T-helper 17 cell (primary cell): ENCODE results near the gene MEIS1. TPM values are rescaled to one million over a fixed set of nuclear protein-coding genes. Genes with fewer than 3 reads are reported as not detected.

Experiments used
- ATAC-seq: fragments of 150-1000 bp; cut with Tn5 transposase; 2 replicates; pipeline ENCODE4 v1.10.0; 2021; ENCODE audit warnings: mild to moderate bottlenecking, moderate library complexity
- DNase-seq, 3 donors: peaks; one replicate each; pipeline versions ENCODE4 v3.0.0 to v3.0.0-alpha.2; 2020 to 2021
- H3K9me3 ChIP-seq: one replicate; pipeline ENCODE4 v1.7.0; 2013; ENCODE audit warnings: low read length, mild to moderate bottlenecking; ENCODE audit not compliant: control insufficient read depth, poor library complexity, severe bottlenecking
- H3K27ac Mint-ChIP-seq: one replicate; pipeline ENCODE4 v1.8.0; 2022; ENCODE audit warnings: mild to moderate bottlenecking, moderate library complexity, mixed read lengths
- H3K27me3 Mint-ChIP-seq: one replicate; pipeline ENCODE4 v1.8.0; 2022; ENCODE audit warnings: mixed read lengths
- H3K36me3 Mint-ChIP-seq: one replicate; pipeline ENCODE4 v1.8.0; 2022; ENCODE audit warnings: low read depth, mixed read lengths
- H3K4me1 Mint-ChIP-seq: one replicate; pipeline ENCODE4 v1.8.0; 2022; ENCODE audit warnings: mild to moderate bottlenecking, mixed read lengths
- H3K4me3 Mint-ChIP-seq: one replicate; pipeline ENCODE4 v1.8.0; 2022; ENCODE audit warnings: mild to moderate bottlenecking, moderate library complexity, mixed read lengths
- total RNA-seq, 4 donors: library from RNA in 2 of 4; stranded (reverse) in 2 of 4; gene quantifications; one replicate each; pipeline ENCODE4 v1.2.3 and lab custom pipeline; 2022 to 2026

The MEIS1 gene
- total RNA-seq, 2 donors from 2014 or later: 0.80 to 13.4 TPM

- DNase-seq (no peak), ATAC-seq (no peak)
- no peak overlapping the region for H3K4me3 Mint-ChIP-seq
- H3K4me1 Mint-ChIP-seq: peaks cover 4% of the 10 kb centered on the region
- no peak overlapping the region for H3K27ac Mint-ChIP-seq
- no peaks in the 10 kb centered on the region for H3K9me3 ChIP-seq
- peaks cover 38% of the 10 kb centered on the region for H3K27me3 Mint-ChIP-seq
- no peaks in the 10 kb centered on the region for H3K36me3 Mint-ChIP-seq
These were observed 146.6 kb downstream of the MEIS1 start for GRCh38 chr2:66581339-66582103.

DNA sequence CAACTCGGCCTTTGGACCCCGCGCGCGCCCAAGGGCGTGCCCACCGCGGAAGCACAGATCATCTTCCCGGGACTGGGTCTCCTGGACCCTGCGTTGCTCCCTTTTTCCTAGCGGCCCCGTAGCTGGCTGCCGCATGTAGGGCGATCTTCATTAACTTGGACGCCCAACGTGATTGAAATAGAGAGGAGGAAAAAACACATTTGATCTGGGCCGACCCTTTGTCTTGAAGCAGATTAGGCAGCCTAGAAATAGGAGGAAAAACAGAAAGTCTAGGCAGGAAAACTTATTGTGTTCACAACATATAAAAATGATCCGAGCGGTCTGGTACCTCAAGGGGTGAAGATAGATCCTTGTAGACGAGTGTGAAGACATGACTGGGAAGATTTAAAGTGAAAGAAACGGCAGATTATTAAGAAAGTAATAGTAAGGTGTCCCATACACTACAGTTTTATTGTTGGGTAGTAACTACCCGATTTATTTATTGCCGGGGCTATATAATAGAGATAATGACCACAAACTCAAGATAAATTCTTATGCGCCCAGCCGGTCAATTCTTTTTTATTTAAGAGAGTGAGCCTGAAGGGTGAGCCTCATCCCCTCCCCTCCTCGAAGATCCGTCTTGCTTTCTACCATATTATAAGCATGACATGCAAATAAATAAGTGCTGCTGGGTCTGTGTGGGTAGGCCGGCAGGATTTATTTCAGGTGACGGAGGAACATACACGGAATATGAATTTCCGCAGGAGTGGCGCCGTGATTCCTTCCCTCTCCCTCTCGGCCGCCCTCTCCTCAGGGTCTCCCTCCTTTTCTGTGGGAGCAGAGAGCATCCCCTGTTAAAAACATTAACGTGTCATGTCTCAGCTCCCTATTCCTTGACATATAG, 147.4 kb downstream of the MEIS1 start:
- Mint-ChIP-seq H3K36me3 (no peaks in the 10 kb centered on the region), H3K4me1 (no peaks in the 10 kb centered on the region), H3K27me3 (peaks cover 30% of the 10 kb centered on the region), H3K4me3 (no peak overlapping the region), H3K27ac (no peak overlapping the region)
- ATAC-seq (no peak), DNase-seq (no peak)
- no peaks in the 10 kb centered on the region for H3K9me3 ChIP-seq

GRCh38 chr2:66582987-66583880, 148.3 kb downstream of the MEIS1 start:
- Mint-ChIP-seq H3K27ac (no peak overlapping the region), H3K4me1 (no peaks in the 10 kb centered on the region), H3K4me3 (no peak overlapping the region), H3K36me3 (no peaks in the 10 kb centered on the region), H3K27me3 (peaks cover 24% of the 10 kb centered on the region)
- DNase-seq (no peak), ATAC-seq (no peak)
- H3K9me3 ChIP-seq: no peaks in the 10 kb centered on the region

- no peaks in the 10 kb centered on the region for H3K4me1 Mint-ChIP-seq
- H3K27me3 Mint-ChIP-seq: peaks cover 18% of the 10 kb centered on the region
- DNase-seq (no peak), ATAC-seq (no peak)
- no peak overlapping the region for H3K27ac Mint-ChIP-seq
- H3K9me3 ChIP-seq: no peaks in the 10 kb centered on the region
- no peak overlapping the region for H3K4me3 Mint-ChIP-seq
- no peaks in the 10 kb centered on the region for H3K36me3 Mint-ChIP-seq
These were observed 149.0 kb downstream of the MEIS1 start for GRCh38 chr2:66583881-66584280.

DNA sequence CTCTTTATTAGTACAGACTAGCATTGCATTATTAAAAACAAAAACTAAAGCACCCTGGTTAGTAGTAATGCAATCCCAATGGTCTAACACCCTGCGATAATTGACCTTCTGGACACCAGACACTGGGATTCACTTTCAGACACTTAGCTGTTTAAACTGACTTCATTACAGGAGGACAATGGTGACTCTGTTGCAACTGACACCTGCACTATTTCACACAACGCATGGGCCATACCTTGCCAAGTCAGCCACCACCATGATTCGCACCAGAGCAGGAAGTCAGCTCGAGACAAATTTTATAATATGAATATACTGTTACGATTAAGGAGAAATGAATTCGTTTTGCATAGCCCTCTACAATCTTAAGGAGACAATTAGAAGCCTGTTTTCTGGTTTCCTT, 150.7 kb downstream of the MEIS1 start:
- H3K4me1 Mint-ChIP-seq: no peaks in the 10 kb centered on the region
- DNase-seq: no peak
- H3K27ac Mint-ChIP-seq: no peak overlapping the region
- H3K4me3 Mint-ChIP-seq: no peak overlapping the region
- ATAC-seq: no peak
- H3K27me3 Mint-ChIP-seq: peaks cover 7% of the 10 kb centered on the region
- H3K36me3 Mint-ChIP-seq: no peaks in the 10 kb centered on the region
- no peaks in the 10 kb centered on the region for H3K9me3 ChIP-seq

DNA sequence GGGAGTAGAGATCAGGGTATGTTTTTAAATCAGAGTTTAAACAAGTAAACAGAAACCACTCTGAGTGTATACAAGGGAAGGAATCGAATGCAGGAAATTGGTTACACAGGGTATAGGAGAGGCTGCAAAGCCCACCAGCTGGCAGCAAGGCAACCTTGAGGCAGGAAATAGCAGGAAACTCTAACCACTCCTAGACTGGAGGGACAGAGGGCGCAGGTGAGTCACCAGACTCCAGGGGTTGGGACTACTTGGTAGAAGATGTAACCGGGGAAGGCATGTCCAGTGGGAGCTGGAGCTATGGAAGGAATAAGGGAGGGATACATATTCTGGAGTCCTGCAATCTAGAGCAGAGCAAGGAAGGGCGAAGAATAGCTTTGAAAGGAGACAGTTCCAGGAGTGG, 152.3 kb downstream of the MEIS1 start:
- DNase-seq (no peak), ATAC-seq (no peak)
- H3K27me3 Mint-ChIP-seq: no peaks in the 10 kb centered on the region
- no peak overlapping the region for H3K4me3 Mint-ChIP-seq
- no peaks in the 10 kb centered on the region for H3K4me1 Mint-ChIP-seq
- H3K9me3 ChIP-seq: no peaks in the 10 kb centered on the region
- H3K27ac Mint-ChIP-seq: no peak overlapping the region
- H3K36me3 Mint-ChIP-seq: no peaks in the 10 kb centered on the region

DNA sequence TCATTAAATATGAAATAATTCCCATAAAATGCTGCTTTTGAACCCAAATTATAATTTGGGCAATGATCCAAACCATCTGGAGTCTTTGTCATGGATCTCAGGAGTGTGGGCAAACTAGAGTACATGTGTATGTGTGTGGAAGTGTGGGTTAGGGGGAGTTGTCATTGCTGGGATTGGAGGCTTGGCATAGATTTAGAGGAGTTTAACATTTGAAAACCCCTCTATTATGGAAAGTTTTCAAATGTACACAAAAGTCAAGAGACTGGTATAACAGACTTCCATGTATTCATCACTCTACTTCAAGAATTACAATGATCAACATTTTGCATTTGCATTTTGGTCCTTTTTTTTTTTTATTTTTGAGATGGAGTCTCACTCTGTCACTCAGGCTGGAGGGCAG, 159.1 kb downstream of the MEIS1 start:
- no peak overlapping the region for H3K4me3 Mint-ChIP-seq
- DNase-seq: no peak
- no peaks in the 10 kb centered on the region for H3K27me3 Mint-ChIP-seq
- no peak for ATAC-seq
- no peaks in the 10 kb centered on the region for H3K9me3 ChIP-seq
- H3K27ac Mint-ChIP-seq: no peak overlapping the region
- H3K4me1 Mint-ChIP-seq: no peaks in the 10 kb centered on the region
- H3K36me3 Mint-ChIP-seq: no peaks in the 10 kb centered on the region

- no peaks in the 10 kb centered on the region for H3K9me3 ChIP-seq
- no peak for ATAC-seq
- H3K4me3 Mint-ChIP-seq: no peak overlapping the region
- no peak for DNase-seq
- H3K27me3 Mint-ChIP-seq: no peaks in the 10 kb centered on the region
- H3K36me3 Mint-ChIP-seq: no peaks in the 10 kb centered on the region
- no peak overlapping the region for H3K27ac Mint-ChIP-seq
- H3K4me1 Mint-ChIP-seq: no peaks in the 10 kb centered on the region
These were observed 160.6 kb downstream of the MEIS1 start for GRCh38 chr2:66595556-66595955.

DNA sequence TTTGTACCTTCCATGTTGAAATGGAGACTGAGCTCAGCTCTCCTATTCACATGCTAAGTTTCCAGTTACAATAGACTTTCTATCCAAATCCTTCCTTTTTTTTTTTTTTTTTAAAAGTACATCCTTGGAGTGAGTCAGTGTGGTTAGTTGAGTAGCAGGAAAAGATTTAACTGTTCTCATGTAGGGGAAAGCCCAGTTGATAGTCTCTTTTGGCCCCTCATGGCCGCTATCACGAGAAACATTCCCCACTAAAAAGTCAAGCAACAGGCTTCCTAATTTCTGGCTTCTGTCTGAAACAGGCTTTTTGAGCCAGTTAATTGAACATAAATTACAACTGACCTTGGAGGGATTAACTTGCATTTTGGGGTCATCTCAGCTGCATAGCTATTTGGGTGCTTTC, 161.3 kb downstream of the MEIS1 start:
- H3K4me1 Mint-ChIP-seq: no peaks in the 10 kb centered on the region
- DNase-seq (no peak), ATAC-seq (no peak)
- no peaks in the 10 kb centered on the region for H3K36me3 Mint-ChIP-seq
- H3K4me3 Mint-ChIP-seq: no peak overlapping the region
- H3K27me3 Mint-ChIP-seq: no peaks in the 10 kb centered on the region
- no peak overlapping the region for H3K27ac Mint-ChIP-seq
- no peaks in the 10 kb centered on the region for H3K9me3 ChIP-seq

GRCh38 chr2:66601624-66602023, 166.7 kb downstream of the MEIS1 start:
- no peak for DNase-seq
- H3K9me3 ChIP-seq: no peaks in the 10 kb centered on the region
- no peak overlapping the region for H3K27ac Mint-ChIP-seq
- no peaks in the 10 kb centered on the region for H3K27me3 Mint-ChIP-seq
- no peak for ATAC-seq
- no peaks in the 10 kb centered on the region for H3K4me1 Mint-ChIP-seq
- no peaks in the 10 kb centered on the region for H3K36me3 Mint-ChIP-seq
- H3K4me3 Mint-ChIP-seq: no peak overlapping the region

- H3K4me1 Mint-ChIP-seq: no peaks in the 10 kb centered on the region
- H3K36me3 Mint-ChIP-seq: no peaks in the 10 kb centered on the region
- DNase-seq: no peak
- no peak for ATAC-seq
- no peak overlapping the region for H3K4me3 Mint-ChIP-seq
- no peaks in the 10 kb centered on the region for H3K9me3 ChIP-seq
- no peak overlapping the region for H3K27ac Mint-ChIP-seq
- no peaks in the 10 kb centered on the region for H3K27me3 Mint-ChIP-seq
These were observed 167.4 kb downstream of the MEIS1 start for GRCh38 chr2:66602341-66602740.

DNA sequence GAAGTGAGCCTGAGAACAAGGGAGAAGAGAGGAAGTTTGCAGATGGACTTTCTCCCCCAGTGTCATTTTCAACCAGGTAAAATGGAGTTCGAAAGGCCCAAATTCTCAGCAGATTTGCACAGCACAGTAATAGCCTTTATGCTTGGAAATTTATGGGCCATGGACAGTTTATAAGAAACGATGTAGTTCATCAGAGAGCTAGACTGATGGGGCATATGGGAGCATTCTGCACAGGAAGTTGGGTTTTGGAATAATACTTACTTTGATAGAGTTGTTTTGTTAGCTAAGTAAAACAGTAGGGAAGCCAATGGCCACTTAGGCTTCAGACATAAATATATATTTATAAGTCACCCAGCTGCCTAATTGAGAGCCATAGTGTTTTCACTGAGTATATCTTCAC, 169.4 kb downstream of the MEIS1 start:
- Mint-ChIP-seq H3K36me3 (no peaks in the 10 kb centered on the region), H3K4me3 (no peak overlapping the region), H3K4me1 (no peaks in the 10 kb centered on the region), H3K27me3 (no peaks in the 10 kb centered on the region), H3K27ac (no peak overlapping the region)
- no peak for ATAC-seq
- DNase-seq: no peak
- H3K9me3 ChIP-seq: no peaks in the 10 kb centered on the region

DNA sequence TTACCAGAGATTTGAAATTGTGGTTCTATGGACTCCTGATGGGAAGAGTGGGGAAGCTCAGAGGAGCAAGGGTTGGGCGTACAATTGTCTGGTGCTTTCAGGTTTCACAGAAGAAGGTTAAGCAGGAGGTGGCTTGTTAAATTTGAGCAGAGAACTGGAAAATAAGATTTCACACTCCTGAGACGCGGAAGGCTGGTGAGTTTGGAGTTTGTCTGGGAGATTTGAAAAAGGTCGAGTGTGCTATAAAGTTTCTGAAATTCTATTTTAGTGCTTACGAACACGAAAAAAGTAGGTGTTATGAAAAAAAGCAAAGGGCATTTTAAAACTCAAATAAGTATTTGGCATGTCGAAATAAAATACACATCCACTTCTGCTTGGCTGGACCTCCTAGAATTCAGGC, 170.1 kb downstream of the MEIS1 start:
- no peaks in the 10 kb centered on the region for H3K9me3 ChIP-seq
- no peak for ATAC-seq
- Mint-ChIP-seq H3K4me1 (no peaks in the 10 kb centered on the region), H3K27ac (no peak overlapping the region), H3K27me3 (no peaks in the 10 kb centered on the region), H3K36me3 (no peaks in the 10 kb centered on the region), H3K4me3 (no peak overlapping the region)
- DNase-seq: no peak
